Endometrial microvascular endothelial cells (primary cell): ENCODE measurements around the gene ACTR2. TPM values are rescaled to one million over a fixed set of nuclear protein-coding genes. Genes with fewer than 3 reads are reported as not detected.
"Not testable (repeated sequence)": the region's sequence is repeated elsewhere in the genome, so short reads cannot be mapped to it uniquely, and the experiment has no call there.

ENCODE experiments used
- in situ Hi-C: cut with HindIII; loops from 2 replicates; pipeline ENCODE4 v1.10.0; 2017; ENCODE audit warnings: low sequenced_read_pairs, low pct_unique_long_range_greater_than_20kb; ENCODE audit errors: inconsistent ontology term
- total RNA-seq: library from RNA; depleted of rRNA; stranded (reverse); fragments of >200 nt; gene quantifications from one replicate; pipeline ENCODE4 v1.2.3, GENCODE V29; 2015; ENCODE audit errors: inconsistent ontology term

Gene ACTR2
- total RNA-seq, 1 donor from 2014 or later, result 161 TPM

GRCh38 chr2:65221275-65221674, 6.4 kb upstream of the ACTR2 start:
- in situ Hi-C loops, result not testable (repeated sequence)

GRCh38 chr2:65227020-65227455, 593 bp upstream of the ACTR2 start:
- in situ Hi-C loops, result no loop called here

- in situ Hi-C loops, result no loop called here
These were observed 676 bp downstream of the ACTR2 start for GRCh38 chr2:65228263-65228750.

GRCh38 chr2:65231121-65231520, 3.5 kb downstream of the ACTR2 start:
- in situ Hi-C loops, result no loop called here

- in situ Hi-C loops, result no loop called here
These were observed 4.4 kb downstream of the ACTR2 start for GRCh38 chr2:65231892-65232477.

GRCh38 chr2:65232636-65233035, 5.0 kb downstream of the ACTR2 start:
- in situ Hi-C loops, result no loop called here

- in situ Hi-C loops, result no loop called here
These were observed 13.0 kb downstream of the ACTR2 start for GRCh38 chr2:65240657-65241056.

- in situ Hi-C loops, result not testable (repeated sequence)
These were observed 16.8 kb downstream of the ACTR2 start for GRCh38 chr2:65244452-65244851.

- in situ Hi-C loops, result loop anchor here (25.0 kb wide), 1 partner anchor 185 kb away; the partner anchor contains the start of gene SPRED2
These were observed 25.0 kb downstream of the ACTR2 start for GRCh38 chr2:65252640-65253039.

- in situ Hi-C loops, result loop anchor here (25.0 kb wide), 1 partner anchor 182 kb away; the partner anchor contains the start of gene SPRED2
These were observed 27.7 kb downstream of the ACTR2 start for GRCh38 chr2:65255356-65255755.

- in situ Hi-C loops, result loop anchor here (25.0 kb wide), 1 partner anchor 181 kb away; the partner anchor contains the start of gene SPRED2
These were observed 28.4 kb downstream of the ACTR2 start for GRCh38 chr2:65256054-65256453.

- in situ Hi-C loops, result loop anchor here (25.0 kb wide), 1 partner anchor 179 kb away; the partner anchor contains the start of gene SPRED2
These were observed 30.2 kb downstream of the ACTR2 start for GRCh38 chr2:65257866-65258265.

GRCh38 chr2:65261676-65262075, 34.0 kb downstream of the ACTR2 start:
- in situ Hi-C loops, result loop anchor here (25.0 kb wide), 1 partner anchor 176 kb away; the partner anchor contains the start of gene SPRED2

- in situ Hi-C loops, result loop anchor here (25.0 kb wide), 1 partner anchor 174 kb away; the partner anchor contains the start of gene SPRED2
These were observed 35.6 kb downstream of the ACTR2 start for GRCh38 chr2:65263262-65263661.

GRCh38 chr2:65263986-65264385, 36.4 kb downstream of the ACTR2 start:
- in situ Hi-C loops, result loop anchor here (25.0 kb wide), 1 partner anchor 173 kb away; the partner anchor contains the start of gene SPRED2

- in situ Hi-C loops, result loop anchor here (25.0 kb wide), 1 partner anchor 172 kb away; the partner anchor contains the start of gene SPRED2
These were observed 37.4 kb downstream of the ACTR2 start for GRCh38 chr2:65264821-65265670.

GRCh38 chr2:65265671-65266045, 38.0 kb downstream of the ACTR2 start:
- in situ Hi-C loops, result loop anchor here (25.0 kb wide), 1 partner anchor 172 kb away; the partner anchor contains the start of gene SPRED2

- in situ Hi-C loops, result loop anchor here (25.0 kb wide), 1 partner anchor 170 kb away; the partner anchor contains the start of gene SPRED2
These were observed 39.4 kb downstream of the ACTR2 start for GRCh38 chr2:65267008-65267407.

GRCh38 chr2:65268957-65269356, 41.3 kb downstream of the ACTR2 start:
- in situ Hi-C loops, result loop anchor here (25.0 kb wide), 1 partner anchor 168 kb away; the partner anchor contains the start of gene SPRED2
